Stomach (tissue), 4 donors: Measurements from ENCODE around the gene PPEF2.

Experiments used
- EP300 ChIP-seq: sonication (generic); formaldehyde crosslinking; IDR thresholded peaks from one replicate; pipeline ENCODE4 v1.6.1; 2017; ENCODE audit warnings: antibody characterized with exemption
- POLR2A ChIP-seq, 4 donors: fragments of 450-650 bp; IDR thresholded peaks; one replicate each; pipeline ENCODE4 v1.6.1; 2016; ENCODE audit warnings: antibody characterized with exemption in 4 of 4, control low read depth in 2 of 4, mild to moderate bottlenecking in 1 of 4, moderate library complexity in 1 of 4
- TF ChIP-seq, protein P1 (sequence below), 7 experiments: fragments of 450-650 bp in 4 of 7; fragments of 200-600 bp in 3 of 7; sonication (generic) in 3 of 7; IDR thresholded peaks; one replicate each; pipeline ENCODE4 v1.5.1; 2016 to 2019; ENCODE audit warnings: antibody characterized with exemption in 7 of 7, control low read depth in 2 of 7, mild to moderate bottlenecking in 1 of 7

DNA sequence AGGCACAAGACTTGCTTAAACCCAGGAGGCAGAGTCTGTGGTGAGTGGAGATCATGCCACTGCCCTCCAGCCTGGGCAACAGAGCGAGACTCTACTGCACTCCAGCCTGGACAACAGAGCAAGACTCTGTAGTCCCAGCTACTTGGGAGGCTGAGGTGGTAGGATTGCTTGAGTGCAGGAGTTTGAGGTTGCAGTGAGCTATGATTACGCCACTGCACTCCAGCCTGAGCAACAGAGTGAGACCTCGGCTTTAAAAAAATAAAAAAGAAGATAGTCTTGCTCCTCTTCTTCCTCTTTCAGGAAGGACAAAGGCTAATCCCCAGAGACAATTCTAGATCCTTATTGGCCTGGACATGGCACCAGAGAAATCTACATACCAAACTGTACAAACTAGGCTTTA lies 5.7 kb upstream of the PPEF2 start:
- TF ChIP-seq, protein P1, sequence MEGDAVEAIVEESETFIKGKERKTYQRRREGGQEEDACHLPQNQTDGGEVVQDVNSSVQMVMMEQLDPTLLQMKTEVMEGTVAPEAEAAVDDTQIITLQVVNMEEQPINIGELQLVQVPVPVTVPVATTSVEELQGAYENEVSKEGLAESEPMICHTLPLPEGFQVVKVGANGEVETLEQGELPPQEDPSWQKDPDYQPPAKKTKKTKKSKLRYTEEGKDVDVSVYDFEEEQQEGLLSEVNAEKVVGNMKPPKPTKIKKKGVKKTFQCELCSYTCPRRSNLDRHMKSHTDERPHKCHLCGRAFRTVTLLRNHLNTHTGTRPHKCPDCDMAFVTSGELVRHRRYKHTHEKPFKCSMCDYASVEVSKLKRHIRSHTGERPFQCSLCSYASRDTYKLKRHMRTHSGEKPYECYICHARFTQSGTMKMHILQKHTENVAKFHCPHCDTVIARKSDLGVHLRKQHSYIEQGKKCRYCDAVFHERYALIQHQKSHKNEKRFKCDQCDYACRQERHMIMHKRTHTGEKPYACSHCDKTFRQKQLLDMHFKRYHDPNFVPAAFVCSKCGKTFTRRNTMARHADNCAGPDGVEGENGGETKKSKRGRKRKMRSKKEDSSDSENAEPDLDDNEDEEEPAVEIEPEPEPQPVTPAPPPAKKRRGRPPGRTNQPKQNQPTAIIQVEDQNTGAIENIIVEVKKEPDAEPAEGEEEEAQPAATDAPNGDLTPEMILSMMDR (IDR thresholded peaks at IDR 0.05), result no peak
- TF ChIP-seq EP300 (no peak), POLR2A (IDR thresholded peaks at IDR 0.05) (no peak)
